Neural progenitor cell (in vitro differentiated cells): ENCODE measurements around the gene LRRC15. TPM values are rescaled to one million over a fixed set of nuclear protein-coding genes. Genes with fewer than 3 reads are reported as not detected.

ENCODE experiments used
- DNase-seq: peaks from one replicate; pipeline ENCODE4 v3.0.0-alpha.2; 2016; ENCODE audit warnings: low spot score
- H2AFZ ChIP-seq: fragments of 200-600 bp; sonication (generic); replicated peaks from 2 replicates; pipeline ENCODE4 v1.6.1; 2016; ENCODE audit warnings: antibody characterized with exemption
- H3F3A ChIP-seq: fragments of 200-600 bp; sonication (generic); 2 replicates; pipeline ENCODE4 v1.6.1; 2016; ENCODE audit warnings: antibody characterized with exemption, low read depth
- H3K27ac ChIP-seq: fragments of 200-600 bp; sonication (generic); 2 replicates; pipeline ENCODE4 v1.5.1; 2016; ENCODE audit warnings: mild to moderate bottlenecking
- H3K27me3 ChIP-seq: fragments of 200-600 bp; sonication (generic); 2 replicates; pipeline ENCODE4 v1.6.1; 2016; ENCODE audit warnings: mild to moderate bottlenecking, moderate library complexity
- H3K36me3 ChIP-seq: fragments of 200-600 bp; sonication (generic); 2 replicates; pipeline ENCODE4 v1.5.1; 2016
- H3K4me1 ChIP-seq: fragments of 200-600 bp; sonication (generic); 2 replicates; pipeline ENCODE4 v1.6.1; 2016; ENCODE audit warnings: mixed run types
- H3K4me2 ChIP-seq: fragments of 200-600 bp; sonication (generic); 2 replicates; pipeline ENCODE4 v1.6.1; 2016
- H3K4me3 ChIP-seq: fragments of 200-600 bp; sonication (generic); 2 replicates; pipeline ENCODE4 v1.5.1; 2016
- H3K79me2 ChIP-seq: fragments of 200-600 bp; sonication (generic); 2 replicates; pipeline ENCODE4 v1.6.1; 2016; ENCODE audit warnings: low read depth
- H3K9ac ChIP-seq: fragments of 200-600 bp; sonication (generic); 2 replicates; pipeline ENCODE4 v1.6.1; 2016
- H3K9me3 ChIP-seq: fragments of 200-600 bp; sonication (generic); 2 replicates; pipeline ENCODE4 v1.5.1; 2016; ENCODE audit warnings: low read depth
- H4K20me1 ChIP-seq: fragments of 200-600 bp; sonication (generic); 2 replicates; pipeline ENCODE4 v1.6.1; 2016; ENCODE audit warnings: low read depth
- H3K27ac Mint-ChIP-seq: 3 replicates; pipeline ENCODE4 v1.8.0; 2021; ENCODE audit warnings: mixed read lengths
- H3K27me3 Mint-ChIP-seq: 2 replicates; pipeline ENCODE4 v1.8.0; 2022; ENCODE audit warnings: low read depth, mild to moderate bottlenecking, inconsistent platforms, moderate library complexity, mixed read lengths; ENCODE audit not compliant: insufficient read depth
- H3K36me3 Mint-ChIP-seq: 3 replicates; pipeline ENCODE4 v1.8.0; 2021; ENCODE audit warnings: mixed read lengths
- H3K4me1 Mint-ChIP-seq: 3 replicates; pipeline ENCODE4 v1.8.0; 2021; ENCODE audit warnings: mixed read lengths
- H3K4me3 Mint-ChIP-seq: 3 replicates; pipeline ENCODE4 v1.8.0; 2021; ENCODE audit warnings: mild to moderate bottlenecking, moderate library complexity, mixed read lengths
- H3K9me3 Mint-ChIP-seq: 3 replicates; pipeline ENCODE4 v1.8.0; 2020; ENCODE audit warnings: mixed read lengths
- CTCF ChIP-seq: fragments of 200-600 bp; sonication (generic); IDR thresholded peaks from 2 replicates; pipeline ENCODE4 v1.5.1; 2017; ENCODE audit warnings: antibody characterized with exemption, mild to moderate bottlenecking
- EZH2 ChIP-seq: fragments of 200-600 bp; sonication (generic); IDR thresholded peaks from 2 replicates; pipeline ENCODE4 v1.6.1; 2017; ENCODE audit warnings: antibody characterized with exemption, mild to moderate bottlenecking, moderate library complexity
- EZH2phosphoT487 ChIP-seq: fragments of 200-600 bp; sonication (generic); IDR thresholded peaks from 2 replicates; pipeline ENCODE4 v1.6.1; 2017; ENCODE audit warnings: antibody characterized with exemption
- total RNA-seq: library from RNA; depleted of rRNA; stranded (reverse); fragments of >200 nt; gene quantifications from 2 replicates; pipeline ENCODE4 v1.2.3, GENCODE V29; 2015; ENCODE audit warnings: low replicate concordance

The LRRC15 gene
- total RNA-seq, 1 donor from 2014 or later = not detected

- TF ChIP-seq EZH2phosphoT487 (peak; percentile 54), EZH2 (peak; percentile 36), CTCF (no peak)
- no peaks in the 10 kb centered on the region for H3K79me2 ChIP-seq
- peaks cover 2% of the 10 kb centered on the region for H3K36me3 Mint-ChIP-seq
- no peak overlapping the region for H3K27ac ChIP-seq
- H3K4me3 Mint-ChIP-seq = no peak overlapping the region
- H3K4me1 Mint-ChIP-seq = peaks cover 27% of the 10 kb centered on the region
- H3K9ac ChIP-seq = no peak overlapping the region
- H3K27me3 ChIP-seq = peaks cover 56% of the 10 kb centered on the region
- H3K4me1 ChIP-seq = peaks cover 8% of the 10 kb centered on the region
- no peak overlapping the region for H3K27ac Mint-ChIP-seq
- DNase-seq = no peak
- no peaks in the 10 kb centered on the region for H3K36me3 ChIP-seq
- peak overlapping the region; percentile 53 for H2AFZ ChIP-seq
- peak overlapping the region; percentile 26 for H3K4me3 ChIP-seq
- peaks cover 8% of the 10 kb centered on the region for H3K27me3 Mint-ChIP-seq
- peaks cover 26% of the 10 kb centered on the region for H3F3A ChIP-seq
- H4K20me1 ChIP-seq = no peaks in the 10 kb centered on the region
- H3K4me2 ChIP-seq = peak overlapping the region; percentile 59
- H3K9me3 ChIP-seq = no peaks in the 10 kb centered on the region
- H3K9me3 Mint-ChIP-seq = no peaks in the 10 kb centered on the region
These were observed 27.6 kb upstream of the LRRC15 start for GRCh38 chr3:194396859-194397756.

DNA sequence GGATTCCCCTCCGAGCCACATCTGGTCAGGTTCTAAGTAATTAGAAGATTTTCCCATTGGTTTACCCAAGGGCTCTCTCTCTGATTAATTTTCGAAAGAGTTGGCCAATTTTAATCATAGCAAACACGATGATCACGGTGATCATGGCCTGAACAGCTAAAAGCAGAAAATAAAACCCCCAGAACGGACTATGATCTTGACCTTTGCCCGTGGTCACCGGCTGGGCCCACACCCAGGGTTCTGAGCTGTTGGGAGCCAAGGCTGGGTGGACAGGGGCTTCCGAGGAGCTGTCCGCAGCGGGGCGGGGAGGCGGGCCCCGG lies 27.0 kb upstream of the LRRC15 start:
- Mint-ChIP-seq H3K4me1 (peaks cover 21% of the 10 kb centered on the region), H3K9me3 (no peaks in the 10 kb centered on the region), H3K36me3 (peaks cover 2% of the 10 kb centered on the region), H3K4me3 (no peak overlapping the region), H3K27ac (peak overlapping the region; percentile 79), H3K27me3 (peaks cover 8% of the 10 kb centered on the region)
- Histone ChIP-seq H3K27ac (no peak overlapping the region), H3K4me1 (peaks cover 8% of the 10 kb centered on the region), H3K4me3 (peak overlapping the region; percentile 26), H4K20me1 (no peaks in the 10 kb centered on the region), H3K9ac (no peak overlapping the region), H3K36me3 (no peaks in the 10 kb centered on the region), H2AFZ (no peak overlapping the region), H3K79me2 (no peaks in the 10 kb centered on the region), H3K27me3 (peaks cover 56% of the 10 kb centered on the region), H3K9me3 (no peaks in the 10 kb centered on the region), H3F3A (peaks cover 20% of the 10 kb centered on the region), H3K4me2 (peak overlapping the region; percentile 59)
- TF ChIP-seq EZH2phosphoT487 (no peak), CTCF (no peak), EZH2 (no peak)
- DNase-seq = no peak

DNA sequence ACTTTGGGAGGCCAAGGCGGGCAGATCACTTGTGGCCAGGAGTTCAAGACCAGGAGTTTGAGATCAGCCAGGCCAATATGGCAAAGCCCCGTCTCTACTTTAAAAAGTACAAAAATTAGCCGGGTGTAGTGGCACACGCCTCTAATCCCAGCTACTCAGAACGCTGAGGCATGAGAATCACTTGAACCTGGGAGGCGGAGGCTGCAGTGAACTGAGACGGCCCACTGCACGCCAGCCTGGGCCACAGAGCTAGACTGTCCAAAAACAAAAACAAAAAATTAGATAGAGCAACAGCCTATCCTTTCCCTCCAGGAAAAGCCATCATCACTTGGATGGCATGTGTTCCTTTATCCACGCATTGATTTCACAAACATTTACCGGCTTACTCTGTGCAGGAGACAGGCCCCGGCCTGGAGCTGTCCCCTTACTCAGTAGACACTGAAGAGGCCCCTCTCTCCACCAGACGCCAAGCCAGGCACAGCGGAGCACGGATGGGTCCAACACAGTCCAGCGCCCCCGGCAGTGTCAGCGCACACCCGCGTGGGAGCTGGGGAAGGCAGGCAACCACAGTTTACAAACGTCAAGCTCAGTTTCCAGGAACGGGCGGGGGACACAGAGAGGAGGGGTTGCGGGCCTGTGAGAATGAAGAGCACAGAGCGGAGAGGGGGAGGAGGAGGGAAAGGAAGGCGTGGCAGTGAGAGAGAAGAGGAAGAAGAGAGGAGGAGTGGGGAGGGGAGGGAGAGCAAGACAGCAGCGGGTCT lies 26.4 kb upstream of the LRRC15 start:
- peak overlapping the region; percentile 57 for H2AFZ ChIP-seq
- TF ChIP-seq EZH2 (no peak), CTCF (no peak), EZH2phosphoT487 (no peak)
- no peaks in the 10 kb centered on the region for H3K79me2 ChIP-seq
- no peaks in the 10 kb centered on the region for H4K20me1 ChIP-seq
- no peaks in the 10 kb centered on the region for H3K36me3 ChIP-seq
- H3K9me3 ChIP-seq = no peaks in the 10 kb centered on the region
- no peak overlapping the region for H3K9ac ChIP-seq
- Mint-ChIP-seq H3K27me3 (peaks cover 8% of the 10 kb centered on the region), H3K4me3 (no peak overlapping the region), H3K4me1 (peaks cover 16% of the 10 kb centered on the region), H3K36me3 (peaks cover 2% of the 10 kb centered on the region), H3K27ac (peak overlapping the region; percentile 79), H3K9me3 (peaks cover 5% of the 10 kb centered on the region)
- H3K27me3 ChIP-seq = peaks cover 56% of the 10 kb centered on the region
- no peak overlapping the region for H3K27ac ChIP-seq
- H3K4me1 ChIP-seq = peaks cover 8% of the 10 kb centered on the region
- peak overlapping the region; percentile 59 for H3K4me2 ChIP-seq
- peaks cover 16% of the 10 kb centered on the region for H3F3A ChIP-seq
- DNase-seq = peak; percentile 56
- H3K4me3 ChIP-seq = peak overlapping the region; percentile 26
